GM12878 (cell line): ENCODE measurements around the gene YWHAH. TPM values are rescaled to one million over a fixed set of nuclear protein-coding genes. Genes with fewer than 3 reads are reported as not detected.

Experiments
- ATAC-seq: fragments of 200-7000 bp; cut with Tn5 transposase; 3 replicates; pipeline ENCODE4 v1.9.1; 2020; ENCODE audit warnings: mild to moderate bottlenecking, moderate library complexity
- BruUV-seq: library from RNA; stranded (reverse); fragments of 400-500 nt; replicated peaks from 2 replicates; lab custom pipeline; 2021; lab: Mats Ljungman, UMichigan
- CTCF ChIA-PET: fragments of 300-600 bp; sonication (Branson Sonifier 250); formaldehyde crosslinking; extraction: SDS; loops from one replicate; lab custom pipeline; 2021; ENCODE audit warnings: inconsistent platforms; lab: Yijun Ruan, JAX
- POLR2A ChIA-PET: fragments of 350-600 bp; formaldehyde crosslinking; extraction: SDS; loops from one replicate; lab custom pipeline; 2021; ENCODE audit warnings: inconsistent platforms; lab: Charles Lee
- RAD21 ChIA-PET: fragments of 300-600 bp; sonication (Branson Sonifier 250); formaldehyde crosslinking; loops from one replicate; lab custom pipeline; 2023; ENCODE audit warnings: antibody characterized with exemption; ENCODE audit not compliant: unreplicated experiment; lab: Charles Lee
- SMC1A ChIA-PET: fragments of 300-600 bp; sonication (Branson Sonifier 250); formaldehyde crosslinking; loops from one replicate; lab custom pipeline; 2023; ENCODE audit not compliant: unreplicated experiment, uncharacterized antibody; lab: Charles Lee
- DNase-seq: peaks from one replicate; pipeline ENCODE4 v3.0.0-alpha.2; 2011; ENCODE audit warnings: low read depth, low spot score
- FAIRE-seq: peaks from 3 replicates; lab custom pipeline; 2011; peaks lifted over from hg19 to GRCh38; lab: Jason Lieb, UNC
- H2AFZ ChIP-seq: 2 replicates; pipeline ENCODE4 v1.6.0; 2011; ENCODE audit warnings: low read depth, low read length, control low read depth; ENCODE audit not compliant: control insufficient read depth
- H3K27ac ChIP-seq: 2 replicates; pipeline ENCODE4 v1.5.1; 2011; ENCODE audit warnings: control low read depth; ENCODE audit not compliant: control insufficient read depth, insufficient read depth
- H3K27me3 ChIP-seq, 2 experiments: replicated peaks in 1 of 2; 2 replicates each; pipeline versions ENCODE4 v1.6.0 to v1.6.1; 2011; ENCODE audit warnings: low read length in 1 of 2; ENCODE audit not compliant: control insufficient read depth in 2 of 2, insufficient read depth in 2 of 2
- H3K36me3 ChIP-seq, 2 experiments: 2 replicates each; pipeline ENCODE4 v1.5.1; 2011; ENCODE audit warnings: low read length in 1 of 2; ENCODE audit not compliant: control insufficient read depth in 2 of 2, insufficient read depth in 2 of 2
- H3K4me1 ChIP-seq: 2 replicates; pipeline ENCODE4 v1.6.1; 2011; ENCODE audit warnings: mild to moderate bottlenecking, low read length, moderate library complexity, mixed read lengths; ENCODE audit not compliant: control insufficient read depth, insufficient read depth
- H3K4me2 ChIP-seq: 2 replicates; pipeline ENCODE4 v1.6.0; 2011; ENCODE audit warnings: control low read depth; ENCODE audit not compliant: control insufficient read depth, insufficient read depth
- H3K4me3 ChIP-seq: fragments of 200-600 bp; sonication (generic); 2 replicates; pipeline ENCODE4 v1.5.1; 2016
- H3K79me2 ChIP-seq: 2 replicates; pipeline ENCODE4 v1.6.0; 2011; ENCODE audit warnings: low read length; ENCODE audit not compliant: control insufficient read depth, insufficient read depth
- H3K9ac ChIP-seq: 2 replicates; pipeline ENCODE4 v1.8.0; 2011; ENCODE audit warnings: low read length, control low read depth, mixed read lengths; ENCODE audit not compliant: control insufficient read depth, insufficient read depth
- H3K9me3 ChIP-seq: replicated peaks from 3 replicates; pipeline ENCODE4 v1.5.1; 2011; ENCODE audit warnings: mild to moderate bottlenecking, low read length; ENCODE audit not compliant: control insufficient read depth, insufficient read depth
- H4K20me1 ChIP-seq: 2 replicates; pipeline ENCODE4 v1.6.0; 2011; ENCODE audit not compliant: control insufficient read depth, insufficient read depth
- CREM ChIP-seq: IDR thresholded peaks from 2 replicates; pipeline ENCODE4 v1.6.1; 2014; ENCODE audit warnings: antibody characterized with exemption, low read depth
- EP300 ChIP-seq, 2 experiments: fragments of 150-350 bp in 1 of 2; IDR thresholded peaks; 2 replicates each; pipeline ENCODE4 v1.6.1; 2011 to 2012; ENCODE audit warnings: low read depth in 2 of 2, low read length in 2 of 2, borderline replicate concordance in 1 of 2, improper control_type of control experiment in 1 of 2, inconsistent platforms in 1 of 2; ENCODE audit not compliant: control insufficient read depth in 1 of 2
- SUPT20H ChIP-seq: IDR thresholded peaks from 2 replicates; pipeline ENCODE4 v1.6.1; 2011; ENCODE audit warnings: low read depth, mild to moderate bottlenecking, low read length, moderate library complexity, borderline replicate concordance; ENCODE audit not compliant: control insufficient read depth
- SUZ12 ChIP-seq: fragments of 200-600 bp; sonication (generic); IDR thresholded peaks from one replicate; pipeline ENCODE4 v1.6.1; 2018; ENCODE audit warnings: antibody characterized with exemption, mild to moderate bottlenecking; ENCODE audit not compliant: unreplicated experiment
- ZNF274 ChIP-seq: IDR thresholded peaks from one replicate; pipeline ENCODE4 v1.8.0; 2011; ENCODE audit not compliant: insufficient read length, insufficient read depth
- WGBS: methylation state at CpG from one replicate; pipeline ENCODE4 v1.1.6; 2016; ENCODE audit warnings: low lambda C conversion rate; ENCODE audit not compliant: insufficient replicate concordance, insufficient coverage; ENCODE audit errors: missing lambda C conversion rate; 5-methylcytosine and 5-hydroxymethylcytosine counted together
- in situ Hi-C: fragments of 300-500 bp; cut with MboI; formaldehyde crosslinking; loops from 9 replicates; pipeline ENCODE4 v1.14.3; 2018; ENCODE audit warnings: mixed read lengths
- intact Hi-C: fragments of 100-400 bp; cut with micrococcal nuclease; formaldehyde crosslinking; loops from one replicate; pipeline ENCODE4 v1.14.2; 2022; ENCODE audit not compliant: unreplicated experiment
- polyA plus RNA-seq, 11 experiments: library from polyadenylated mRNA; depleted of rRNA in 4 of 11; unstranded in 6 of 11; stranded (reverse) in 5 of 11; fragments of >200 nt; fragmentation: Nextera tagmentation in 4 of 11; fragmentation: Illumina TruSeq in 1 of 11; extraction: Ambion mirVana in 4 of 11; extraction: Trizol in 1 of 11; gene quantifications; 1 replicate in 1 of 11; 2 replicates in 10 of 11; pipeline versions ENCODE4 v1.2.1 to v1.2.3, GENCODE V29; 2011 to 2016; ENCODE audit warnings: inconsistent platforms in 2 of 11, missing spikeins in 2 of 11, low read depth in 1 of 11
- total RNA-seq, 4 experiments: library from RNA; depleted of rRNA in 3 of 4; stranded (reverse); fragments of >200 nt in 3 of 4; fragmentation: Illumina TruSeq in 1 of 4; extraction: Trizol in 1 of 4; gene quantifications; 2 replicates each; pipeline versions ENCODE4 v1.2.1 to v1.2.3, GENCODE V29; 2013 to 2021

YWHAH gene
- total and polyA plus RNA-seq, 10 of the 15 experiments (the other 5 are each of a cell fraction or from before 2014, with no cell fraction given): 34.2 to 197 (median 115) TPM

DNA sequence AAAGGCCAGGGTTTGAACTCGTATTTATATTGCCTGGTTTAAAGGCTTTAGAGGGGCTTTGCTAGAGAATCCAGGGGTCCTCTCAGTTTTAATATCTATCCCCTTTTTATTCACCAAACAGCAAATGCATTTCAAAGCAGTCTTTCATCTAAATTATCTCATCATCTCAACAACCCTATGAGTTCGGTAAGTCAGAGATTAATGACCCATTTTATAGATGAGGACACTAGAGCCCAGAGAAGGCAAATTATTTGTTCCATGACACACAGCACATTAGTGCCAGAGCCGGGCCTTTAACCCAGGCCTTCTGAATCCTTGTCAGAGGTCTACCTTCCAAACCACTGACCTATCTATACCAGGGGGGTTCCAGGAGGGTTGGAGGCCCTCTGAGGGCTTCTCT, 16.8 kb upstream of the YWHAH start:
- no peak overlapping the region for H3K4me3 ChIP-seq
- intact Hi-C loops: no loop called here
- TF ChIP-seq SUPT20H: no peak
- TF ChIP-seq EP300 (IDR thresholded peaks at IDR 0.05; ENCODE audit: borderline replicate concordance in 1 of 2, control insufficient read depth in 1 of 2, low read depth in 2 of 2, low read length in 2 of 2): no peak
- WGBS: 29% methylated on average over 3 of the region's 3 CpGs
- ATAC-seq: no peak
- no peak overlapping the region for H3K9ac ChIP-seq
- no peak for DNase-seq
- in situ Hi-C loops: no loop called here
- H3K4me1 ChIP-seq: no peaks in the 10 kb centered on the region; the same call in 1 of the 2 replicates
- RAD21 ChIA-PET: no interaction called here
- H3K4me2 ChIP-seq: no peak overlapping the region
- SMC1A ChIA-PET: no interaction called here
- H4K20me1 ChIP-seq: no peaks in the 10 kb centered on the region
- CTCF ChIA-PET: no interaction called here
- no peaks in the 10 kb centered on the region for H3K27me3 ChIP-seq
- no peaks in the 10 kb centered on the region for H3K79me2 ChIP-seq
- FAIRE-seq: no peak
- no peaks in the 10 kb centered on the region for H3K9me3 ChIP-seq
- POLR2A ChIA-PET: no interaction called here
- H3K27ac ChIP-seq: no peak overlapping the region
- BruUV-seq: no TSS peak
- H3K36me3 ChIP-seq: no peaks in the 10 kb centered on the region
- H2AFZ ChIP-seq: no peak overlapping the region

DNA sequence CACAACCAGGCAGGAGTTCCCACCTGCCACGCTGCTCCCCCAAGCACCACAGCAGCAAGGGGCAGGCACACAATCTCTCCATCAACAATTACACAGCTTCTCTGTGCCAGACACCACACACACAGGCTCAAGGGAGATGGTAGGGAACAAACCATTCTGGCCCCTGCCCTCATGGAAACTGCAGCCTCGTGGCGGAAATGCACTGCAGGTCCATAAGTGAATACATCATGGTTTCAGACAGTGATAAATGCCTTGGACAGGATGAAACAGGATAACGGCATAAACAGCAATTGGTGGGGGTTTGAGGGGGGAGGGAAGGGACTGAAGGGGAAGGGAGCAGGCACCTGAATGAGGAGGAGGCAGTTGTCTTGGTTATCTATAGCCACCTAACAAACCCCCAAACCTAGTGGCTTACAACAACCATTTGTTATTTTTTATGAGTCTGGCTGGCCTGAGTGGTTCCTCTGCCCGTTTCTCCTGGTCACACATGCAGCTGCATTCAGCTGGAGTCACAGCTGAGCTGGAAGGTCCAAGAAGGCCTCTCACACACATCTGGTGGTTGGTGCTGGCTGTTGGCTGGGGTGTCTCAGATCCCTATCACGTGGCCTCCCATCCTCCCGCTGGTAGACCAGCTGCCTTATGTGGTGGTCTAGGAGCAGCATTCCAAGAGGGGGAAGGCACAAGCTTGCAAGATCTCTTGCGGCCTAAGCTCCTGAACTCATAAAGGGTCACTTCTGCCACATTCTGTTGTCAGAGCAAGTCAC, 15.0 kb upstream of the YWHAH start:
- no peak overlapping the region for H3K4me3 ChIP-seq
- no peaks in the 10 kb centered on the region for H3K4me1 ChIP-seq
- H2AFZ ChIP-seq: no peak overlapping the region
- no peaks in the 10 kb centered on the region for H3K36me3 ChIP-seq
- DNase-seq (no peak), ATAC-seq (no peak), FAIRE-seq (no peak)
- CTCF ChIA-PET: interaction anchor here (0.6 kb wide), 1 partner anchor 263 kb away, joined by 3 read pairs; no protein-coding TSS in a partner anchor
- H3K4me2 ChIP-seq: no peak overlapping the region
- H3K9me3 ChIP-seq: no peaks in the 10 kb centered on the region
- POLR2A ChIA-PET: interaction anchor here (1.0 kb wide), 1 partner anchor 10 kb away, joined by 4 read pairs; no protein-coding TSS in a partner anchor
- in situ Hi-C loops: no loop called here
- SMC1A ChIA-PET: no interaction called here
- H4K20me1 ChIP-seq: no peaks in the 10 kb centered on the region
- RAD21 ChIA-PET: no interaction called here
- no TSS peak for BruUV-seq
- WGBS: 44% methylated on average over 8 of the region's 8 CpGs
- intact Hi-C loops: no loop called here
- H3K27me3 ChIP-seq: no peaks in the 10 kb centered on the region
- H3K9ac ChIP-seq: no peak overlapping the region
- H3K27ac ChIP-seq: no peak overlapping the region
- H3K79me2 ChIP-seq: no peaks in the 10 kb centered on the region
- TF ChIP-seq CREM: no peak
- TF ChIP-seq SUZ12: no peak
- TF ChIP-seq ZNF274: no peak
